Activated CD8-positive, alpha-beta T cell treated with anti-CD3 and anti-CD28 coated beads for 36 hours (primary cell): ENCODE measurements around the gene CCL27. TPM values are rescaled to one million over a fixed set of nuclear protein-coding genes. Genes with fewer than 3 reads are reported as not detected.

ENCODE experiments used
- ATAC-seq: fragments of 200-7000 bp; cut with Tn5 transposase; one replicate; pipeline ENCODE4 v1.10.0; 2021; ENCODE audit warnings: mild to moderate bottlenecking, moderate library complexity
- CTCF ChIA-PET: fragments of 350-600 bp; sonication (Branson Sonifier 250); formaldehyde crosslinking; loops from one replicate; lab custom pipeline; 2021; ENCODE audit warnings: antibody characterized with exemption; lab: Charles Lee
- POLR2A ChIA-PET: fragments of 350-600 bp; sonication (Branson Sonifier 250); formaldehyde crosslinking; loops from one replicate; lab custom pipeline; 2021; ENCODE audit warnings: antibody characterized with exemption; lab: Charles Lee
- DNase-seq: peaks from one replicate; pipeline ENCODE4 v3.0.0-alpha.2; 2020
- H3K27ac Mint-ChIP-seq: one replicate; pipeline ENCODE4 v1.8.0; 2021; ENCODE audit warnings: mild to moderate bottlenecking, mixed read lengths
- H3K27me3 Mint-ChIP-seq: one replicate; pipeline ENCODE4 v1.8.0; 2021; ENCODE audit warnings: mixed read lengths
- H3K36me3 Mint-ChIP-seq: one replicate; pipeline ENCODE4 v1.8.0; 2021; ENCODE audit warnings: low read depth, mixed read lengths
- H3K4me1 Mint-ChIP-seq: one replicate; pipeline ENCODE4 v1.8.0; 2021; ENCODE audit warnings: low read depth, mixed read lengths
- H3K4me3 Mint-ChIP-seq: one replicate; pipeline ENCODE4 v1.8.0; 2021; ENCODE audit warnings: mild to moderate bottlenecking, moderate library complexity, mixed read lengths
- H3K9me3 Mint-ChIP-seq: one replicate; pipeline ENCODE4 v1.8.0; 2021; ENCODE audit warnings: mixed read lengths
- CTCF ChIP-seq: fragments of 200-600 bp; IDR thresholded peaks from one replicate; pipeline ENCODE4 v1.8.0; 2022; ENCODE audit warnings: antibody characterized with exemption, mild to moderate bottlenecking
- intact Hi-C: fragments of 100-400 bp; cut with micrococcal nuclease; formaldehyde crosslinking; loops from one replicate; pipeline ENCODE4 v1.10.0; 2022
- total RNA-seq, 2 experiments: library from RNA; stranded (reverse); gene quantifications; one replicate each; pipeline ENCODE4 v1.2.3, GENCODE V29; 2021

The CCL27 gene
- total RNA-seq, 2 experiments from 2014 or later = 0.43 TPM; not detected in 1

GRCh38 chr9:34659592-34660253 is 2.7 kb downstream of the CCL27 start:
- no peaks in the 10 kb centered on the region for H3K27me3 Mint-ChIP-seq
- intact Hi-C loops = no loop called here
- no peak overlapping the region for H3K4me3 Mint-ChIP-seq
- peaks cover 21% of the 10 kb centered on the region for H3K4me1 Mint-ChIP-seq
- H3K36me3 Mint-ChIP-seq = peaks cover 5% of the 10 kb centered on the region
- H3K27ac Mint-ChIP-seq = no peak overlapping the region
- ATAC-seq = no peak
- TF ChIP-seq CTCF = no peak
- CTCF ChIA-PET = interaction anchor here (1.1 to 6.5 kb wide), 4 partner anchors 13 to 57 kb away, joined by 4 to 47 read pairs (median 8); partner anchors contain the start of gene GALT
- H3K9me3 Mint-ChIP-seq = no peaks in the 10 kb centered on the region
- DNase-seq = peak; percentile 26
- POLR2A ChIA-PET = interaction anchor here (2.1 to 5.7 kb wide), 2 partner anchors 9 to 12 kb away, joined by 8 to 34 read pairs; partner anchors contain the start of genes GALT and IL11RA

GRCh38 chr9:34658461-34658860 is 4.0 kb downstream of the CCL27 start:
- no peak for ATAC-seq
- H3K36me3 Mint-ChIP-seq = peaks cover 5% of the 10 kb centered on the region
- ChIA-PET POLR2A (interaction anchor here (0.7 to 5.7 kb wide), 3 partner anchors 11 to 36 kb away, joined by 3 to 34 read pairs (median 5); partner anchors contain the start of genes GALT and SIGMAR1), CTCF (interaction anchor here (1.7 kb wide), 1 partner anchor 12 kb away, joined by 6 read pairs; the partner anchor contains the start of gene GALT)
- no peak for TF ChIP-seq CTCF
- no peak overlapping the region for H3K4me3 Mint-ChIP-seq
- H3K9me3 Mint-ChIP-seq = no peaks in the 10 kb centered on the region
- H3K27ac Mint-ChIP-seq = no peak overlapping the region
- intact Hi-C loops = no loop called here
- no peaks in the 10 kb centered on the region for H3K27me3 Mint-ChIP-seq
- no peak for DNase-seq
- H3K4me1 Mint-ChIP-seq = peaks cover 9% of the 10 kb centered on the region

GRCh38 chr9:34656992-34657391 is 5.5 kb downstream of the CCL27 start:
- intact Hi-C loops = no loop called here

GRCh38 chr9:34655394-34655793 is 7.1 kb downstream of the CCL27 start:
- H3K27ac Mint-ChIP-seq = no peak overlapping the region
- H3K36me3 Mint-ChIP-seq = peaks cover 8% of the 10 kb centered on the region
- peaks cover 14% of the 10 kb centered on the region for H3K4me1 Mint-ChIP-seq
- ATAC-seq (no peak), DNase-seq (no peak)
- TF ChIP-seq CTCF = no peak
- POLR2A ChIA-PET = interaction anchor here (1.0 to 1.5 kb wide), 2 partner anchors 8 to 10 kb away, joined by 3 to 4 read pairs; no protein-coding TSS in a partner anchor
- no peaks in the 10 kb centered on the region for H3K9me3 Mint-ChIP-seq
- intact Hi-C loops = no loop called here
- H3K27me3 Mint-ChIP-seq = no peaks in the 10 kb centered on the region
- CTCF ChIA-PET = interaction anchor here (1.4 kb wide), 1 partner anchor 9 kb away, joined by 3 read pairs; no protein-coding TSS in a partner anchor
- no peak overlapping the region for H3K4me3 Mint-ChIP-seq

More at GRCh38 chr9:34656992-34657391, 5.5 kb downstream of the CCL27 start:
- ATAC-seq (no peak), DNase-seq (no peak)
- Mint-ChIP-seq H3K4me3 (no peak overlapping the region), H3K9me3 (no peaks in the 10 kb centered on the region), H3K27me3 (no peaks in the 10 kb centered on the region), H3K36me3 (peaks cover 8% of the 10 kb centered on the region), H3K27ac (no peak overlapping the region), H3K4me1 (peaks cover 12% of the 10 kb centered on the region)
- no peak for TF ChIP-seq CTCF
- ChIA-PET CTCF (interaction anchor here (0.7 to 1.7 kb wide), 3 partner anchors 8 to 22 kb away, joined by 3 to 6 read pairs (median 4); partner anchors contain the start of gene GALT), POLR2A (interaction anchor here (0.6 to 5.7 kb wide), 3 partner anchors 10 to 913 kb away, joined by 5 to 34 read pairs (median 5); partner anchors contain the start of genes GALT and SIGMAR1)
